ENCODE results near the gene GARIN1A.
"Not testable (repeated sequence)": the region's sequence is repeated elsewhere in the genome, so short reads cannot be mapped to it uniquely, and the experiment has no call there.

Gene GARIN1A
- 2.8 reads per million, percentile 9 among the genes with 10 or more reads in this experiment for total RNA-seq

DNA sequence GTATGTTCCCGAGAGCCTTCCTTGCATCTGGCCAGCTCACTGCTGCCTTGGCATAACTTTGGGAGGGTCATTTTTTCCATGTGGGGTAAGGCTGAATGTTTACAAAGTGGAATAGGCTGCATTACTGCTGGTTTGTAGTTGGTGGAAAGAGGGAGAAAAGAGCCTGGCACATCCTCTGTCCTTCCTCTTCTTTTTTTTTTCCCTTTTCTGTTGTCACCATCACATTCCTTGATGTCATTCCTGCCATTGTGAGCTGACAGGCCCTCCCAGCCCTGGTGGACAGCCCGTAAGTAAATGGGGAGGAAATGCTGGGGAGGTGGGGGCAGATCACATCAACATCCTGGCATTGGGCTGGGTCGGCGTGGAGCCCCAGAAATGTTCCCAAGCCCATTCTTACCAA is at the start of gene GARIN1A:
Gene GARIN1A, plus strand, starts transcription at position 301 of the 400 bp plus-strand sequence. CDS start 106 bp downstream, outside the sequence.
- DNase-seq, result no peak

DNA sequence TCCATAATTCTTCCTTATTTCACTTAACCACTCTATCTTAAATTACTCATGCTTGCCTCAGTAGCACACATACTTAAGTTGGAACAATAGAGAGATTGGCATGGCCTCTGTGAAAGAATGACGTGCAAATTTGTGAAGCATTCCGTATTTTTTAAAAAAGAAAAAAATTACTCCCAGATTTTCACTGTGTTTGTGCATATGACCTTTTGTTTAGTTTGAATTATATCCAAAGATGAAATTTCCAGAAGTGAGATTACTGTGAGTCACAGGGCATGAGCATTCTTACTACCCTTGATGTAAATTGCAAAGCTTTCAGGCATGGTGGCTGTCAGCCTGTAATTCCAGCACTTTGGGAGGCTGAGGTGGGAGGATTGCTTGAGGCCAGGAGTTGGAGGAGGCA is 45.0 kb upstream of the GARIN1A start:
- DNase-seq, result not testable (repeated sequence)

DNA sequence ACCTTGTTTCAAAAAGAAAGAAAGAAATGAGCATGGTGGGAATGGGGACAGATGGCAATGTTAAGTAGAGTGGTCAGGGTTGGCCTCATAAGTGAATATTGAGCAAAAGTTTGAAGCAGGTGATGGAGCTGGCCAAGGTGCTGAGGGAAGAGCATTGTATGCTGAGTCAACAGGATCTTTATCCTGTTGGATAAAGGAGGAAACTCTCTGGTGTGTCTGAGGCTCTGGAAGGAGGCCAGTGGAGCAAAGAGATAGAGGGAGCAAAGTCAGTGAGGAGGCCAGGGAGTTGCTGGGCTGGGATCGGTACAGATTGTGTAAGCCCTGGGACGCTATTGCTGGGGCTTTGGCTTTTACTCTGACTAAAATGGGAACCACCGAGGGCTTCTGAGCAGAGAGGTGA is 38.2 kb upstream of the GARIN1A start:
- not testable (repeated sequence) for DNase-seq

DNA sequence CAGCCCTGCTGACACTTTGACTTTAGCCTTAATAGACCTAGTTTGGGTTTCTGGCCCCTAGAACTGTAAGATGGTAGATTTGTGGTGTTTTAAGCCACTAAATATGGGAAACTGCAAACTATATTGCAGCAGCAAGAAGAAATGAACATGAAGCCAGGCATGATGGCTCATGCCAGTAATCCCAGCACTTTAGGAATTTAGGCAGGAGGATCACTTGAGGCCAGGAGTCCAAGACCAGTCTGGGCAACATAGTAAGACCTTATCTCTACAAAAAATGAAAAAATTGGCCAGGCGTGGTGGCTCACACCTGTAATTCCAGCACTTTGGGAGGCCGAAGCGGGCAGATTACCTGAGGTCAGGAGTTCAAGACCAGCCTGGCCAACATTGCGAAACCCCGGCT is 26.9 kb upstream of the GARIN1A start:
- DNase-seq, result not testable (repeated sequence)

DNA sequence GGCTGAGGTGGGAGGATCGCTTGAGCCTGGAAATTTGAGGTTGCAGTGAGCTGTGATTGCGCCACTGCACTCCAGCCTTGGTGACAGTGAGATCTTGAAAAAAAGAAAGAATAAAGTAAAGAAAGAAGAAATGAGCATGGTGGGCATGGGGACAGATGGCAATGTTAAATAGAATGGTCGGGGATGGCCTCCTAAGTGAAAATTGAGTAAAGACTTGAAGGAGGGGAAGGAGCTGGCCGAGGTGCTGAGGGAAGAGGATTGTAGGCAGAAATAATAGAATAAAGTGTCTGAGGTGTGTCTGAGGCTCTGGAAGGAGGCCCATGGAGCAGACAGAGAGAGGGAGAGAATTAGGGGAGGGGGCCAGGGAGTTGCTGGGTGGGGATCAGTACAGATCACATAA is 26.2 kb upstream of the GARIN1A start:
- not testable (repeated sequence) for DNase-seq

DNA sequence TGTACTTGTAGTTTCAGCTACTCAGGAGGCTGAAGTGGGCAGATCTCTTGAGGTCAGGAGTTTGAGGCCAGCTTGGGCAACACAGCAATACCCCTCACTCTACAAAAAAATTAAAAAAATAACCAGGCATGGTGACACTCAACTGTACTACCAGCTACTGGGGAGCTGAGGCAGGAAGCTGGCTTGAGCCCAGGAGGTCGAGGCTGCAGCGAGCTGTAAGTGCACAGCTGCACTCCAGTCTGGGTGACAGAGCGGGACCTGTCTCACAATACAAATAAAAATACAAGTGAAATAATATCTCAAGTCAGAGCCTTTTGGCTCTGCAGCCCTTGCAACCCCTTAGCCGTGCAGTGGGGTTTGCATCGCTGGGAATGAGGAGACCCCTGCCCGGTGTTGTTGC is 25.2 kb upstream of the GARIN1A start:
- DNase-seq, result not testable (repeated sequence)

DNA sequence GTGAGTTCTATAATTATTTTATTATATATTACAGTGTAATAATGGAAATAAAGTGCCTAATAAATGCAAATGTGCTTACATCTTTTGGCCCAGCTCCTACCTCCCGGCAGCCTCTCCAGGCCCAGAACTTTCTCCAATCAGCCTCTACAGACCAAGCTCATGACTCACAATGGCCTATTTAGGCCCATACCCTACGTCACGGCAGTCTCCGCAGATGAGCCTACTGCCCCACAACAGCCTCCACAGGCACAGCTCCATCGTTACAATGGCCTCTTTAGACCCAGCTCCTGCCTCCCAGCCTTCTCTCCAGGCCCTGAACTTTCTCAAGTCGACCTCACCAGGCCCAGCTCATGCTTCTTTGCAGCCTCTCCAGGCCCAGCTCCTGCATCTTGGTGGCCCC is 21.0 kb upstream of the GARIN1A start:
- not testable (repeated sequence) for DNase-seq

DNA sequence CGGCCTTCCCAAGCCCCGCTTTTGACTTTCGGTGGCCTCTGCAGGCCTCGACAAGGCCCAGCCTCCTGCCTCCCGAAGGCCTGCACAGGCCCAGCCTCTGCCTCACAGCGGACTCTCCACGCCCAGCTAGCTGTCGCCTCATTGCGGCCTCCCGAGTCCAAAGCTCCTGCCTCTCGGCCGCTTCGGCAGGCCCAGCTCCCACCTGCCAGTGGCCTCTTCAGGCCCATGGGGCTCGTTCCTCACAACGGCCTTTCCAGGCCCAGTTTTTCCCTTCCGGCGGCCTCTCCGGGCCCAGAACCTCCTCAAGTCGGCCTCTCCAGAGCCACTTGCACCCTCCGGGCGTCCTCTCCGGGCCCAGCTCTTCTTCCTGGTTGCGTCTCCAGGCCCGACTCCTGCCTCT is 19.5 kb upstream of the GARIN1A start:
- DNase-seq, result not testable (repeated sequence)

DNA sequence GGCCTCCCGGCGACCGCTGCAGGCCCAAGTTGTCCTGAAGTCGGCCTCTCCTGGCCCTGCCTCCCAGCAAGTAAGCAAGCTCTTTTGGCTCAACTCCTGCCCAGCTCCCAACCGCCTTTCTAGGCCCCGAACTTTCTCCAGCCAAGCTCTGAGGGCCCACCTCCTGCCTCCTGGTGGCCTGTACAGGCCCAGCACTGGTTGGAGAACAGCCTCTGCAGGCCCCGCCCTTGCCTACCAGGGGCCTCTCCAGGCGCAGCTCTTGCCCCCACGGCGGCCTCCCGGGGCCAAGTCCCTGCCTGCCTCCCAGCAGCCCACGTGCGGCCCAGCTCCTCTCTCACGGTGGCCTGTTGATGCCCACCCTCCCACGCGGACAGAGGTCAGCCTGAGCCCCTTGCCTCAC is 18.9 kb upstream of the GARIN1A start:
- not testable (repeated sequence) for DNase-seq

DNA sequence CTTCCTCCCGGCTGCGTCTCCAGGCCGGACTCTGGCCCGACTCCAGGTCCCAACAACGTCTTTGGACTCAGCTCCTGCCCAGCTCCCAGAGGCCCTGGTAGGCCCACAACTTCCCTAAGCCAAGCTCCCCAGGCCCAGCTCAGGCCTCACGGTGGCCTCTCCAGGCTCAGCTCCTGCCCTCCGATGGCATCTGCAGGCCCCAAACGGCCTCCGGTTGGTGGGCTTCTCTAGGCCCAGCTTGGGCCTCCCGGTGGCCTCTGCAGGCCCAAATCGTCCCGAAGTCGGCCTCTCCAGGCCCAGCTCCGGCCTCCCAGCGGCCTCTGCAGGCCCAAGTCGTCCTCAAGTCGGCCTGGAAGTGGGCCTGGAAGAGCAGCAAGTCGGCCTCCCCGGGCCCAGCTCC is 18.0 kb upstream of the GARIN1A start:
- DNase-seq, result not testable (repeated sequence)

DNA sequence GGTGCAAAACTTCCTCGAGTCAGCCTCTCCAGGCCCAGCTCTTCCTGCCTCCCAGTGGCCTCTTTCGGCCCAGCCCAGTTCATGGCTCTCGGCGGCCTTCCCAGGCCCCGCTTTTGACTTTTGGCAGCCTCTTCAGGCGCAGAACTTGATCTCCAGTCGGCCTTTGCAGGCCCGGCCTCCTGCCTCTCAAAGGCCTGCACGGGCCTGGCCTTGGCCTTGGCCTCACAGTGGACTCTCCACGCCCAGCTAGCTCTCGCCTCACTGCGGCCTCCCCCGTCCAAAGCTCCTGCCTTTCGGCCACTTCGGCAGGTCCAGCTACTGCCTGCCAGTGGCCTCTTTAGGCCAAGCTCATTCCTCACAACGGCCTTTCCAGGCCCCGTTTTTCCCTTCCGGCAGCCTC is 17.6 kb upstream of the GARIN1A start:
- not testable (repeated sequence) for DNase-seq

DNA sequence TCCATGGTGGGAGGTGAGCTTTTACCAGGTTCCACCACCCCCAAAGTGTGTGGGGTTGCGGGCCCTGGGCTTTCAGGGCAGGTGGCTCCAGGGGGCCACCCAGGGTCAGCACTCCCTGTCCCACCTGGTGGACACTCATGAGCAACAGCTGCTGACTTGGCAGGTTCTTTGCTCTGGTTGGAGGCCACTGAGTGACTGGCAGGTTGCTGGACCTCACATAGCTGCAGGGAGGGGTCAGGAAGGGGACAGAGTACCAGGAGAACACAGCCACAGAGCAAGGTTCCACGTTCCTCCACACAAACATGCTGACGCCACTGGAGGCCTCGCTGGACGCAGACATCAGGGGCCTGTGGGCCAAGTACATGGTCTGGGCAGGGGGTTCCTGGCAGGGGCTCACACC is 13.7 kb upstream of the GARIN1A start:
- DNase-seq, result not testable (repeated sequence)

DNA sequence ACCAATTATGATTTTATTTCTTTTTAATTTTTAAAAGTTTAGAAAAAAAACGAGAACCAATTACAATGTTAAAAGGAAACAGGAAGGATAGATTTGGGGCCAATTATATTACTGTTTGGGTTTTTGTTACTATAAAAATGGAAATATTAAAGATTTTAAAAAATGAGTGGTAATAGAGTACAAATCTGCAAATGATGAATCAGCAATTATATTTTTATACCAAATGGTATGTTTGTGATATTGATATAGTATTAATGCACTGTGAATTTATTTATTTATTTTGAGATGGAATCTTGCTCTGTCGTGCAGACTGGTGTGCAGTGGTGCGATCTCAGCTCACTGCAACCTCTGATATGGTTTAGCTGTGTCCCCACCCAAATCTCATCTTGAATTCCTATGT is 11.5 kb upstream of the GARIN1A start:
- DNase-seq, result no peak

DNA sequence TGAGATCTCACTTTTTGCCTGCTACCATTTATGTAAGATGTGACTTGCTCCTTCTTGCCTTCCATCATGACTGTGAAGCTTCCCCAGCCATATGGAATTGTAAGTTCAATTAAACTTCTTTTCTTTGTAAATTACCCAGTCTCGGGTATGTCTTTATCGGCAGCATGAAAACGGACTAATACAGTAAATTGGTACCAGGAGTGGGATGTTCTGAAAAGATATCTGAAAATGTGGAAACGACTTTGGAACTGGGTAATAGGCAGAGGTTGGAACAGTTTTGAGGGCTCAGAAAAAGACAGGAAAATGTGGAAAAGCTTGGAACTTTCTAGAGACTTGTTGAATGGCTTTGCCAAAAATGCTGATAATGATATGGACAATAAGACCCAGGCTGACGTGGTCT is 10.6 kb upstream of the GARIN1A start:
- no peak for DNase-seq

DNA sequence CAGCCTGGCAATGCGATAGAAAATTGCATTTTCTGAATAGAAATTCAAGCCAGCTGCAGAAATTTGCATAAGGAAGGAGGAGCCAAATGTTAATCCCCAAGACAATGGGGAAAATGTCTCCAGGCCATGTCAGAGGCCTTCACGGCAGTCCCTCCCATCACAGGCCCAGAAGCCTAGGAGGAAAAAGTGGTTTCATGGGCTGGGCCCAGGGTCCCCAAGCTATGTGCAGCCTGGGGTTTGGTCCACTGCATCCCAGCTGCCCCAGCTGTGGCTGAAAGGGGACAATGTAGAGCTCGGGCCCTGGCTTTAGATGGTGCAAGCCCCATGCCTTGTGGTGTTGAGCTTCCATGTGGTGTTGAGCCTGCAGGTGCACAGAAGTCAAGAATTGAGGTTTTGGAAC is 10.0 kb upstream of the GARIN1A start:
- DNase-seq, result no peak

DNA sequence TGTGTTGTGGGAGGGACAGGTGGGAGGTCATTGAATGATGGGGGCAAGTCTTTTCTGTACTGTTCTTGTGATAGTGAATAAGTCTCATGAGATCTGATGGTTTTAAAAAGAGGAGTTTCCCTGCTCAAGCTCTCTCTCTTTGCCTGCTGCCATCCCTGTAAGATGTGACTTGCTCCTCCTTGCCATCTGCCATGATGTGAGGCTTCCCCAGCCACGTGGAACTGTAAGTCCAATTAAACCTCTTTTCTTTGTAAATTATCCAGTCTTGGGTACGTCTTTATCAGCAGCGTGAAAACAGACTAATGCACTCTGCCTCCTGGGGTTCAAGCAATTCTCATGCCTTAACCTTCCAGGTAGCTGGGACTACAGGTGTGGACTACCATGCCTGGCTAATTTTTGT is 8.9 kb upstream of the GARIN1A start:
- DNase-seq, result not testable (repeated sequence)

DNA sequence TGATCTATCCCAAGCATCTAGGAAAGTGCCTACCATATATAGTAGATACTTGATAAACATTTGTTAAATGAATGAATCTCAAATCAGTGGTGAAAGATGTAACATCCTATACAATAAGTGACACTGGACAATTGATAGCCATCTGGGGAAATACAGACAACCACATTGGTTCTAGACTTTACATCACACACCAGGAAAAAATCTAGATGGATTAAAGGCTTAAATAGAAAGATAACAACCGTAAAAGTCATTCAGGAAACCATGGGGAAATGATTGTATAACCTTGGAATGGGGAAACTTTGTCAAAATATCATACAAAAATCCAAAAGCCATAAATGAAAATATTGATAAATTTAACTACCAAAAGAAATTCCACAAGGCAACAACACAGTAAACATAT is 7.0 kb upstream of the GARIN1A start:
- no peak for DNase-seq

DNA sequence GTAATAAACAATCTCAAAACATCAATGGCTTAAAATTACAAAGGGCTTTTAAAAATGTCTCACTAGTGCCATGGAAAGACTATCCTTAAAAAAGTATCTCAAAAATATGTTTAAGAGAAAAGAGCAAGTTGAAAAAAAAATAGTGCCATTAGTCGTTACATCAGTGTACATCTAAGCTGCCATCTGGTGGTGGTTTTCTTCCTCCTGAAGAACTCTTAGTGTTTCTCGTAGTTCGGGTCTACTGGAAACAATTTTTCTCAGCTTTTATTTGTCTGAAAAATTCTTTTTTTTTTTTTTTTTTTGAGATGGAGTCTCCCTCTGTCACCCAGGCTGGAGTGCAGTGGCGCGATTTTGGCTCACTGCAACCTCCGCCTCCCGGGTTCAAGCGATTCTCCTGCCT is 5.9 kb upstream of the GARIN1A start:
- no peak for DNase-seq

DNA sequence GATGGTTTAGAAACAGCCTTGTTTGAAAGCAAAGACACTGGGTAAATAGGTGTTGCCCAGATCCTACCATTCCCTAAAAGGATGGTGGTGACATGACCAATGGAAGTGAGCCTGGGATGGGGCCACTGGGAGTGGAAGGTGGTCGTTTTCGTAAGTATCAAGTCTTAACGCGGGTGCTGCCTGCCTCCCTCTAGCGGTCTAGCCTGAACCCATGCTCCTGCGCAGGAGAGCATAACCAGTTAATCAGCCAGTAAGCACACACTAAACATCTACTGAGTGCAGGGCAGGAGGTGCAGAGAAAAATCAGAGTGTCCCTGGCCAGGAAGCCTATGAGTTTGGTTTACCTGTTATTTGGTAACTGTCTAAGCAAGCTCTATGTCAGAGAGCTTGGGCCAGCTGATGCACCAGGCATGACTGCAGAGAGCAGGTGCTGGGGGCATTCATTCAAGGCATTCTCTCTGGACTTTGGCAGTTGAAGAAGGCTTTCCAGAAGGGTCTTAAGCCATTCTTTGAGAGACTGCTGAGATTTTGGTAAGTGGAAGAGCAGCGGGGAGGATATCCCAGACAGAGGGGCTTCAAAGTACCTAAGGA is 930 bp downstream of the GARIN1A start:
- DNase-seq, result no peak

DNA sequence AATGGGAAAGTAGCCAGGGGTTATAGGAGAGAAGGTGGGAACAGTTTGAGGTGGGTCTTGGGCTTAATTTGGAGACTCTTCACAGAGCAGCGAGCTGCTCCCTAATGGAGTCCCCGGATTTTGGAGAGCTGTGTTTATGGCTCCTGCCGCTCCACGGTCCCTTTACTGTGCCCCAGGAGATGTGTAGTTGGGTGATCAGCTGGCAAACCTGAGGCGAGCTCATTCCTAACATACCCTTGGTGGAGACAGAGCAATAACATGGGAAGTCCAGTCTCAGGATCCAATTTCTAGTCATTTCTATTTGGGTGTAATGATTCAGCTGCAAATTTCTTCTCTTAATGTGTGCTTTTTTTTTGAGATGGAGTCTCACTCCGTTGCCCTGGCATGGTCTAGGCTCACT is 1.5 kb downstream of the GARIN1A start:
- no peak for DNase-seq

DNA sequence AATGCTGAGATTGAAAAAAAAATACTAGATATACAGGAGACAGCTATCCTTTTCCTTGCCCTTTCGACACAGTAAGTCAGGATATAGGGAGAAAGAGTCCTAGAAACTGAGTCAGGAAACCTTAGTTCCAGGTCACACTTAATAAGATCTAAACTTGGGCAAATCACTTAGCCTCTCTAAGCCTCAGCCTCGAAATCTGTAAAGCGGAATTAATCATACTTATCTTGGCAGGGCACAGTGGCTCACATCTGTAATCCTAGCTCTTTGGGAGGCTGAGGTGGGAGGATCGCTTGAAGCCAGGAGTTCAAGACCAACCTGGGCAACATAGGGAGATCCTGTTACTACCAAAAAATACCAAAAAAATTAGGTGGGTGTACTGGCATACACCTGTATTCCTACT is 4.6 kb downstream of the GARIN1A start:
- DNase-seq, result no peak

DNA sequence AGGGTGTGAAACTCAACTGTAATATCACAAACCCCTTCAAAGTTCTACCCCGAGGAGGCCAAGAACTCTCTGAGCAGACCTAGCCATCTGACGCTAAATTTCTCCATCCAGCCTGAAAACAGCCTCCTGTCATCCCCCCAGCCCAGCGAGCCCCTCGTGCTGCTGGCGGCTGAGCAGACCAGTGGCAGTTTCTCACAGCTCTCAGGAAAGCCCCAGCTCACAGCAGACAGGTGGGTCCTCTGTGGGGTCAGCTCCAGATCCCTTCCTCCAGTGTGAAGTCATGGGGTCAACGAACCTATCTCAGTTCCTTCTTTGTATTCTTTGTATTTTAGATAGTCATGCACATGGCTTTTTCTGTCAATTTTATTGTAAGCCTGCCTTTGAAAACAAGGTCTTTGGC is 7.8 kb downstream of the GARIN1A start:
- DNase-seq, result no peak

DNA sequence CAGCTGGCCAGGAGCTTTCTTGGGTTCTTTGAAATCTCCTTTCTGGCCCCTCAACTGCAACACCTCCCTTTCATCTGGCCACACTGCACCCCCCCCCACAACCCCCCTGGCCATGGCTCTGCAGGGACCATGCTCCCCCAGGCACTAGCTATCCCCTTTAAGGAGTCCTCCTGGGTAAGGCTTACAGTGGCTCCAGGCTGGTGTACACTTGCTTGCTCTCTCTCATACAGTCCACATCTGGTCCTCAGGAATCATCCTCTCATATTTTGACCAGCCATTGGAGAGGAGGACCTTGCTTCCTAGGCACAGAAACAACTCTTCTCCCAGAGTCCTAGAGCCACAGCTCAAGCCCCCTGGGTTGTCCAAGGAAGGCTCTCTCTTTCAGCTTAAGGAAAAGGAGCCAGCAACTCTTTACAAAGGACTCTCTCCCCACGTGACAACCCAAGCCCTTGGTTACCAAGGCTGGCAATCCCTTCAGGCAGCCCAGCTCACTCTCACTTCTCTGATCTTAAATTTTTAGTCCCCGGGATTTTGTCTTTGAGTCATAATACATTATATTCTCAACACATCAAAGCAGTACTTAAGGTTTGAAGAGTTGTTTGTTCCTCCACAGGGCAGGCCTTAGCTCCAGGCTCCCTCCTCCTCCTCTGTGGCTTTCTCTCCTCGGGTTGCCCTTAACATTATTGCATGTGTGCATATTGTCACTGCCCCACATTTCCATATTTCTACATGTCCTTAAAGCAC is 9.9 kb downstream of the GARIN1A start:
- no peak for DNase-seq

DNA sequence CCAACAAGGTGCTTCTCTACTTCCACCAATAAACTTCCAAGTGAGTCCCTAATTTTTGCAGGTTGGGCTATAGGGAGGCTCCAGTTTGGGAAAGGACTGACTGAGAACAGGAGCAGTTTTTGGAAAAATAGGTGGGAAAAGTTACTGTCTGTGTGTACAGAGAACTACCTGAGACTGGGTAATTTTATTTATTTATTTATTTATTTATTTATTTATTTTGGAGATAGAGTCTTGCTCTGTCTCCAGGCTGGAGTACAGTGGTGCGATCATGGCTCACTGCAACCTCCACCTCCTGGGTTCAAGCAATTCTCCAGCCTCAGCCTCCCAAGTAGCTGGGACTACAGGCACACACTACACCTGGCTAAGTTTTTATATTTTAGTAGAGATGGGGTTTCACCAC is 11.2 kb downstream of the GARIN1A start:
- not testable (repeated sequence) for DNase-seq

DNA sequence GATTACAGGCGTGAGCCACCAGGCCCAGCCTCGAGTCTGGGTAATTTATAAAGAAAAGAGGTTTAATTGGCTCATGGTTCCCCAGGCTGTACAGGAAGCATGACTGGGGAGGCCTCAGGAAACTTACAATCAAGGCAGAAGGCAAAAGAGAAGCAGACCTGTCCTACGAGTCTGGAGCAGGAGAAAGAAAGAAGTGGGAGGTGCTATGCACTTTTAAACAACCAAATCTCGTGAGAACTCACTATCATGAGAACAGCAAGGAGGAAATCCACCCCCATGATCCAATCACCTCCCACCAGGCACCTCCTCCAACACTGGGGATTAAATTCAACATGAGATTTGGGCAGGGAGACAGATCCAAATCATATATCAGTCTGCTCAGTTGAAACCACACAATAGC is 11.6 kb downstream of the GARIN1A start:
- DNase-seq, result not testable (repeated sequence)

All from effector CD4-positive, alpha-beta T cell (primary cell).